GM18505 (cell line): ENCODE results near the gene CBLB.

ENCODE experiments used
- ATAC-seq: cut with Tn5 transposase; IDR thresholded peaks from one replicate; pipeline ENCODE4 v1.9.1; 2021; ENCODE audit not compliant: unreplicated experiment
- POLR2A ChIP-seq: IDR thresholded peaks from 4 replicates; pipeline ENCODE4 v1.6.1; 2011; ENCODE audit warnings: borderline replicate concordance; ENCODE audit not compliant: insufficient read depth, insufficient read length; ENCODE audit errors: extremely low read depth

CBLB gene

GRCh38 chr3:105866656-105867653 lies 1.9 kb downstream of the CBLB start:
- ATAC-seq, result peak; percentile 25
- no peak for TF ChIP-seq POLR2A

GRCh38 chr3:105865867-105866350 lies 2.9 kb downstream of the CBLB start:
- no peak for TF ChIP-seq POLR2A
- ATAC-seq, result no peak

- no peak for TF ChIP-seq POLR2A
- ATAC-seq, result no peak
Measured at GRCh38 chr3:105865016-105865623, 3.7 kb downstream of the CBLB start.

- ATAC-seq, result no peak
- TF ChIP-seq POLR2A, result no peak
Measured at GRCh38 chr3:105864212-105864611, 4.6 kb downstream of the CBLB start.

GRCh38 chr3:105863608-105864007 lies 5.2 kb downstream of the CBLB start:
- ATAC-seq, result no peak
- TF ChIP-seq POLR2A, result no peak

GRCh38 chr3:105862217-105862616 lies 6.6 kb downstream of the CBLB start:
- TF ChIP-seq POLR2A, result no peak
- peak; percentile 74 for ATAC-seq

- TF ChIP-seq POLR2A, result no peak
- no peak for ATAC-seq
Measured at GRCh38 chr3:105860641-105861040, 8.2 kb downstream of the CBLB start.

GRCh38 chr3:105858017-105858416 lies 10.8 kb downstream of the CBLB start:
- no peak for TF ChIP-seq POLR2A
- ATAC-seq, result no peak

- no peak for TF ChIP-seq POLR2A
- no peak for ATAC-seq
Measured at GRCh38 chr3:105857601-105858000, 11.2 kb downstream of the CBLB start.

GRCh38 chr3:105856605-105857004 lies 12.2 kb downstream of the CBLB start:
- no peak for ATAC-seq
- no peak for TF ChIP-seq POLR2A

- TF ChIP-seq POLR2A, result no peak
- peak; percentile 98 for ATAC-seq
Measured at GRCh38 chr3:105853801-105854432, 14.9 kb downstream of the CBLB start.

- TF ChIP-seq POLR2A, result no peak
- no peak for ATAC-seq
Measured at GRCh38 chr3:105851582-105851981, 17.2 kb downstream of the CBLB start.

GRCh38 chr3:105851176-105851575 lies 17.6 kb downstream of the CBLB start:
- ATAC-seq, result no peak
- TF ChIP-seq POLR2A, result no peak
